ENCODE data around the gene FADS2.
A peak's percentile ranks its signal among the peaks of the same experiment; 100 is the strongest.

FADS2 gene

DNA sequence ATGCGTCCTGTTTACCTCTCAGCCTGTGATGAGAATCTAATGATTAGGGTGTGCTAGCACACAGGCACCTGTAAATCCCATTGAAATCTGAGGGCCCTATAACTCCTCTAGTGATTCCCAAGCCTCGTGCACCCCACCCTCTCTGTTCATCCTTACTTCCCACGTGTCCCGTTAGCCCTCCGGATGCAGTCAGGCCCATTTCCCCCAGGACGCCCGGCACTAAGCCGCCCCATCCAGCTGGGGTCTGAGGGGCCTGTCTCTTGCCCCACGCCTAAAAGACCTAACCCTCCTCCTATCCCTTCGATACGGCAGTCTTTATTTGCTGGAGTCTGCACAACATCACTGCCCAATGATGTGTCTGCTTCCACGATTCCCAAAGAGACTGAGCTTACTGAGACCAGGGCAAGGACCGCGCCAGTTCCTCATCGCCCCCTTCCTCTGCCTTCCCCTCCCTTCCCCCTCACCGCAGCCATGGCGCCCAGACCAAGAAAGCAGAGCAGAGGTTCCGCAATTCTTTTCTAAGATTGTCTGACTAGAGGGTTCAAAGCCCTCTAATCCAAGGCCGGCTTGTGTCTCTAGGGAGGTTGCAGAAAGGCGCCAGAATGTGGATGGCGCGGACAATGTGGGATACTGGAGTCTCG lies 1.1 kb upstream of the FADS2 start:
- peak; percentile 45 for DNase-seq

DNA sequence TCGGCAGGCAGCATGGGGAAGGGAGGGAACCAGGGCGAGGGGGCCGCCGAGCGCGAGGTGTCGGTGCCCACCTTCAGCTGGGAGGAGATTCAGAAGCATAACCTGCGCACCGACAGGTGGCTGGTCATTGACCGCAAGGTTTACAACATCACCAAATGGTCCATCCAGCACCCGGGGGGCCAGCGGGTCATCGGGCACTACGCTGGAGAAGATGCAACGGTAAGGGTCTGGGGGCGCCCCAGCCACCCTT lies 204 bp downstream of the FADS2 start:
- no peak for DNase-seq

DNA sequence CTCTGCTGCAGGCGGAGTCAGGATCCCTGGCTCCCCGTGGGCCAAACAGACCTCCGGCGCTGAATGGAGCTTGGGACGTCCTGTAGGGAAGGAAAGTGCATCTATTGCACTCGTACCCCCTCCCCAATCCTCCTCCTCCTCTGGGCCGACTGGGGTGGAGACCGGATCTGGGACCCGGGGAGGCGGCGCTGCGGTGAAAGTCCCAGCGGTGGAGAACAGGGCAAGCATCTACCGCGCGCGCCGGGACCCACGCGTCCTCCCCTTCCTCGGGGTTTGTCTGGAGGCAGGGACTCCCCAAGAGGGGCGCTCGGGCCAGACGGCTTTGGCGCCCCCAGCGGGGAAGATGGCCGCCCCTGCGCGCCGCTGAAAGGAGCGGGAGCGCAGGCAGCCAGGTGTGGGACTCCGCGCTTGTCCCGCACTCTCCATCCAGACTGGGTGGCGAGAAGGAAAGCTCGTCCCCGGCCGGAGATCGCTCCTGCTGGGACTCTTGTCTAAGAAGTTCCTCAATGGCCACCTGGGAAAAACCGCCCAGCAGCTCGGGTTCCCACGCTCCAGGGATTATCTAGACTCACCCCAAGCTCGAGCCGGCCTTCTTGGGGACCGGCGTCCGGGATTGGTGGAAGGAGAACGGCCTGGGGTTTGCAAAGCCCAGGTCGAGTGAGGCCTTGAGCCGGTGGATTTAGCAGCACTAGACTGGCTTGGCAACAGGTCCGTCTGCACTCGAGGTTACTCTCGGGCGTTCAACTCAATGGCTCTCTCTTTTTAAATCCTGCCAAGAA lies 718 bp downstream of the FADS2 start:
- DNase-seq: peak; percentile 24

DNA sequence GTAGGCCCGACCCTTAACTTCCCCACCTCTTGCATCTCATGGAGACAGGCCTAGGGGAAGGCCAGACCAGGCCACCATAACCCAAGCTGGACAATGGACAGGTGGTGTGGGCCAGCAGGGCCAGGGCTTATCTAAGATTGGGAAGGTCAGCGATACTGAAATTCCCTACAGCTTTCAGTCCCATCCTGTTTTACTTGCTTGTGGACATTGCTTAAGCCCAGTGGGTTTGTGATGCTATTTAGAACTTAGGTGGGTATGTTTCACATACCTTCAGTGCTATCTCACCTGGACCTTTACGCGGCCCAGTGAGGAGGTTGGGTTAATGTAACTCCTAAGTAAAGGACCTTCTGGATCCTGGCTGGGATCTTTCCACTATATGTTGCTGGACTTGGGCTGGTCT lies 1.7 kb downstream of the FADS2 start:
- no peak for DNase-seq

DNA sequence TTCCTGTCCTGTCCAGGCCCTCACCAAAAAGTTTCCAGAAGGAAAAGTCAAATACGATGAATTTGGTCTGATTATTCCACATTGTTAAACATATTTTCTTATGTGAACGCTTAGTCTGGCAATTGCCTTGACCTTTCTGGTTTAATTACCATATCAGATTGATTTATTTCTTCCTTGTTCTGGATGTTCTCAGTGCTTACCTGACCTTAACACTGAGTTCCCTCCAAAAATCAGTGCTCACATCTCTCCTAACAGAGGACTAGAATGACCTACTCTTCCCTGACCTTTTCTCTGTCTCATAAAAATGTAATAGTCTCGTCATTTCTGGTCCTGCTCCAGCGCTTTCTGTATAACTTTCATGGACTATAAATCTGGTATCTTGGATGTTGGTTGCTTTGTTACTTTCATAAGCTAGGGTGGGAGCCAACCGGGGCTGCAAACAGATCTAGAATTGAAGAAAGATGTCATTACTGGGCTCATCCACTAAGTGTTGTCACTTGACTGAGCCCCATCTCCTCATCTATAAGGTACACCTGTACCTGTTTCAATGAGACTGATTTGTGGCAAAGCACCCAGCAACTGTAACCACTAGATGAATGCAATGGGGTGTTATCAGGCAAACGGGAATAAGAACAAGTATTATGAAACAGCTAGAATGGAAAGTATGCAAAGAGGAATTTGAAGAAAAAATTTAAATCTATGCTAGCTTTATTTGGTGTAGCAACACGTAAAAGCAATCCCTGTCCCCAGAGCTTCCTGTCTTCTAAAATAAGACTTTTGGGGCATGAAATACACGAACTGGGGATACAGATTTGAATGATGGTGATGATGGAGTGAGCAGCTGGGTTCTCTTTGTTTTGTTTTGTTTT lies 2.4 kb downstream of the FADS2 start:
- no peak for DNase-seq

DNA sequence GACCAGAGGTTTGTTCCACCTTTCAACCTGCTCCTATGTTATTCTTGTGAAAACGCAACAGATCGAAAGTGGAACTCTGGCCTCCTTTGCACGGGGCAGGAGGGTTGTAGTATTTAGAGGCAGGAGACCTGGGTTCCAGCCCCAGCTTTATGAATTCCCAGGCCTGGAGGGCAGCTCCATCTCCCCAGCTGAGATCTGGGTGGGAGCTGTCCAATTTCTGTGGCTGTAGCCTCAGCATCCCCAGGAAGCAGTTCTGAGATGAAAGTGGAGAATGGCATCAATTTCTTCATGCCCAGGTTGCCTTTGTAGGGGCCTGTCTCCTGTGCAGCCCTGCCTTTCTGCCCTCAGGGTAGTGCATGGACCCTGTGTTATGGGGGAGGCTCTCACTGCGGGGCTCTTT lies 4.1 kb downstream of the FADS2 start:
- DNase-seq: no peak

DNA sequence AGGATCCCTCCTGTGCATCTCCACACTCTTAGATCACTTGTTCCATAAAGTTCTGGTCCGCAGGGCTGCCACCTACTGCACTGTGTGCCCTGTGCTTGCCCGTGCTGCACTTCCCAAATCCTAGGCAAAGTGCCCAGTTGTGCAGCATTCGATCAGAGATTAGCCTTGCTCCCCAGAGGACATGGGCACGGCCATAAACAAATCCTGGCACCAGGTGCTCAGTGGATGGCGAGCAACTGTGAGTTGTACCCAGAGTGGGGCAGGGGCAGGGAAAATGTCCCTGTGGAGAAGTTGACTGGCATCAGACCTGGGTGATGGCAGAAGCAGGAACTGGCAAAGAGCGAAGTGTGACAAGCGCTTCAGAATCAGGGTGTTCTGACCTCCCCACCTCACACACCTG lies 4.7 kb downstream of the FADS2 start:
- DNase-seq: no peak

DNA sequence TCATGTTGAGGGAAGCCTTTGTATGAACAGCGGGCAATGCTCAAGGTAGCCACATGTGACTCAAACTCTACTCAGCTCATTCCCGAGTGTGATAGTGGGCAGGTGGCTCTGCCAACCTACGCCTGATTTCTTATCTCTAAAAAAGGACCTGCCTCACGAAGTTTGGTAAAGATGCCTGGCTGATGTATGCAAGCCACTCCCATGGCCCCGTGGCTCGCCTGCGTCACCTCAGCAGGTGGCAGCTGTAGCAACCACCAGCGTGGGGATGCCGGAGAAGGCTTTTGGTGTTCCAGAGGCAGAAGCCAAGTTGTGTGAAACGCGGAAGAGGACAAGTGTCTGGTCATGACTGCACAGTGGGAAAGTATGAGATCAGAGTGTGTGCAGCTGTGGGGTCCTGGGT lies 5.4 kb downstream of the FADS2 start:
- DNase-seq: no peak

DNA sequence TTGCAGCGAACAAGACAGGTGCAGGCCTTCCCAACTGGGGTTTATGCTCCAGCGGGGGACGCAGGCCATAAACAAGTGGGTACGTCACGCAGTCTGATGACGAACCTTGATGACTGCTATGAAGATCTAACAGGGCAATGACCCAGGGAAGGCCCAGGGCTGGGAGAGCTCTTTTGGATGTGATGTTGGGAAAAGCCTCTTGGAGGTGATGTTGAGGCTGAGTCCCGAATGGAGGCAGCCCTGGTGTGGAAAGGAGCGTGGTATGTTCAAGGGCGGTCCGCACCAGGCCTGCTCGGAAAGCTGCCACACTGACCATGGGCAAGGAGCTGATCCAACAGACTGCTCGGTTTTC lies 5.8 kb downstream of the FADS2 start:
- no peak for DNase-seq

DNA sequence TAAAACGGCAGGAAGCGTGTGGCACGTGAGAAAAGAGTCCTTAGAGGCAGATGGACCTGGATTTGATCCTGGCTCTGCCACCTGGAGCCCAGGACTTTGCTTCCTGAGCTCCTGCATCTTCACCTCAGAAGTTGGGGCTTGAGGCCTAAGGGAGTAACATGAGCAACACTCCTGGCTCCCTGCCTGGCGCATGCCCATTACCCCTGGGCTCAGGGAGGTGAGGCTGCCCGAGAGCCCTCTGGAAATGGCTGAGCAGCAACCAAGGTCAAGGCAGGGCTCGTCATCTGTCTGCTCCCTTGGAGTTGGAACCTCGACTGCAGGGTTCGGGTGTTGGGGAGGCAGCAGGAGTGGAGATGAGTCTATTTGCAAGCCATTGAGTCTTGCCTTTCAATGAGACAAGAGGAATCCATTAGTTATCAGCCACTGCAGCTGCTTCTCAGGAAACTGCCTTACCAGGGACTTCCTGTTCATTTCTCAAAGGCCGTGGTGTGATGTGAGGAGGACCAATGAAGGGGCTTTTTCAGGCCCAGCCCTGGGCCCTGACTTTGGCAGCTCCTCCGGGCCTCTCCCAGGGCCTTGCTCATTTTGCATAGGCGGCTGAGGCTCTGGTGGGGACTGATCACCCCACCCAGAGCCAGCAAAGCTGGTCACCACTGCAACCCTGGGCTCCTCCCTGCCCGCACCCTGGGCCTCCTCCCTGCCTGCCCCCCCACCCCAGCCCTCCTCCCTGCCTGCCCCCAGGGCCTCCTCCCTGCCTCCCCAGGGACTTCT lies 6.4 kb downstream of the FADS2 start:
- DNase-seq: peak; percentile 70

DNA sequence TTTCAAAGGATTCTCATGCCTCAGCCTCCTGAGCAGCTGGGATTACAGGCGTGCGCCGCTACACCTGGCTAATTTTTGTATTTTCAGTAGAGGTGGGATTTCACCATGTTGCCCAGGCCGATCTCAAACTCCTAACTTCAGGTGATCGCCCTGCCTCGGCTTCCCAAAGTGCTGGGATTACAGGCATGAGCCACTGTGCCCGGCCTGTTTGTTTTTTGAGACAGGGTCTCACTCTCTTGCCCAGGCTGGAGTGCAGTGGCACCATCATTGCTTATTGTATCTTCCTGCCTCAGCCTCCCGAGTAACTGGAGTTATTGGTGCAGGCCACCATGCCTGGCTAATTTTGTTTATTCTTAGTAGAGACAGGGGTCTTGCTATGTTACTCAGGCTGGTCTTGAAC lies 8.1 kb downstream of the FADS2 start:
- no peak for DNase-seq

DNA sequence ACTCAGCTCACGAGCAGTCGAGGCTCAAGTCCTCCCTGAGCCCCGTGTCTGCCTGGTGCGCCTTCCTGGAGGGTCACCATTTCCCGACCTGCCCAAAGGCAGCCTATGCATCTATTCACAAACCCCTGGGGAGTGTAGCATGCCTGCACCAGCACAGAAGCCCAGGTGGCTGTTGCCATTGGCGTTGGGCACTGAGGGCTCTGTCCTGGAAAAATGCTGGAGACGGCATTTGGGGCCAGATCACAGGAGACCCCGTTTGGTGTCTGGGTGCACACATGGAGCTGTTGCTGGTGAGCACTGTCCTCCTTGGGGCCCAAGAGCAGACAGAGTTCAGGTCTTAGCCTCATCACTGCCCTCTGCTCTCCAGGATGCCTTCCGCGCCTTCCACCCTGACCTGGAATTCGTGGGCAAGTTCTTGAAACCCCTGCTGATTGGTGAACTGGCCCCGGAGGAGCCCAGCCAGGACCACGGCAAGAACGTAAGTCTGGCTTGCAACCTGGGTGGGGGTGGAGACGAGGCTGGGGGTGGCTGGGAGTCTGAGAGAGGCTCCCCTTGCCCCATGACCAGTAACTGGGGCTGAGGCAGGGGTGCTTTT lies 9.4 kb downstream of the FADS2 start:
- no peak for DNase-seq

DNA sequence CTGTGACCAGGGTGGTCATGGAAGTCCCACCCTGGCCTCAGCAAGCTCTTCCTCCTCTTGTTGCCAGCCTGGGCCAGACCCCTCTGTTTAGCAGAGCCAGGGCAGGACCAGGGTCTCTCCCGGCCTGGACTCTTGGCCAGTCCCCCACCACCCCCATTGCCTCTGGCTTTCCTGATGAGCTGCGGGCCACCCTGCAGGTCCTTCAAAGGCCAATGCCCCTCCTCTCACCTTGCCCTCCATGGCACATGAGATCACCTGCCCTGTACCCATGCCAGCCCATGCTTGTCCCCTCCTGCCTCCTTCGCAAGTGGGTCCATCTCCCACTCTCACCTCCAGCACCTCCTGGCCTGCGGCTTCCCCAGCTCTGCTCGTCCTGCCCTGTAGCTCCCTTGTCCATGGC lies 10.4 kb downstream of the FADS2 start:
- no peak for DNase-seq

DNA sequence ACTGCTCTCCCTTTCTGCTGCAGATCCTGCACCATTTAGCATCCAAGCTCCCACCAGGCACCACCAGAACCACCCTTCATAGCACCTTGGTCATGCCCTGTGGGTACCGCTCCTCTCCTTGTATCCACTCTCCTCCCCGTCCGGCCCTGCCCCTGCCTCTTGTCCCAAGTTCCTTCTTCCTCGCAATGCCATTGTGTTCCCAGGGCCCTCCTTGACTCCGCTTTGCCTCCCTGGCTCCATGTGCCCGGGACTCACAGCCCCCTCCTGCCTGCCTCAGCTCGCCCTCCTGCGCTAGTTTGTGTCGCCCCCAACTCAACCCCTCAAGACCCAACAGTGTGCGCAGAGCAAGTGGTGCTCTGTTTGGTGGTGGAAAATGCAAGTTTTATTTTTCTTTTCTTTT lies 10.8 kb downstream of the FADS2 start:
- DNase-seq: no peak

DNA sequence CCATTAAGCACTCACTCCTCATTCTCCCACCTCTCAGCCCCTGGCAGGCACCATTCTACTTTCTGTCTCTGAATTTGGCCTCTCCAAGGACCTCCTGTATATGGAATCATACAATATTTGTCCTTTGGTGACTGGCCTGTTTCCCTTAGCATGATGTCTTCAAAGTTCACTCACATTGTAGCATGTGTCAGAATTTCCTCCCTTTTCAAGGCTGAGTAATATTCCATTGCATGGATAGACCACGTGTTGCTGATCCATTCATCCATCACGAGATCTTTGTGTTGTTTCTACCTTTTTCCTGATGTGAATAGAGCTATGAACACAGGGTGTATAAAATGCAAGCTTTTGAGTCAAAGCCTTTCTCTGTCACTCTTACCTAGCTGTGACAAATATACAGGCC lies 11.6 kb downstream of the FADS2 start:
- no peak for DNase-seq

DNA sequence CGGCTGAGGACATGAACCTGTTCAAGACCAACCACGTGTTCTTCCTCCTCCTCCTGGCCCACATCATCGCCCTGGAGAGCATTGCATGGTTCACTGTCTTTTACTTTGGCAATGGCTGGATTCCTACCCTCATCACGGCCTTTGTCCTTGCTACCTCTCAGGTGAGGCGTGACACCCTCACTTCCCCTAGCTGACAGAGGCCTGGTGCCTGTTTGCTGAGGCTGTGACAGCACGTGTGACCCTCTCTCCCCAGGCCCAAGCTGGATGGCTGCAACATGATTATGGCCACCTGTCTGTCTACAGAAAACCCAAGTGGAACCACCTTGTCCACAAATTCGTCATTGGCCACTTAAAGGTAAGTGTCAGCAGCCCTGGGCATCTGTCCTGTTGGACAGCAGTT lies 12.3 kb downstream of the FADS2 start:
- DNase-seq: no peak

DNA sequence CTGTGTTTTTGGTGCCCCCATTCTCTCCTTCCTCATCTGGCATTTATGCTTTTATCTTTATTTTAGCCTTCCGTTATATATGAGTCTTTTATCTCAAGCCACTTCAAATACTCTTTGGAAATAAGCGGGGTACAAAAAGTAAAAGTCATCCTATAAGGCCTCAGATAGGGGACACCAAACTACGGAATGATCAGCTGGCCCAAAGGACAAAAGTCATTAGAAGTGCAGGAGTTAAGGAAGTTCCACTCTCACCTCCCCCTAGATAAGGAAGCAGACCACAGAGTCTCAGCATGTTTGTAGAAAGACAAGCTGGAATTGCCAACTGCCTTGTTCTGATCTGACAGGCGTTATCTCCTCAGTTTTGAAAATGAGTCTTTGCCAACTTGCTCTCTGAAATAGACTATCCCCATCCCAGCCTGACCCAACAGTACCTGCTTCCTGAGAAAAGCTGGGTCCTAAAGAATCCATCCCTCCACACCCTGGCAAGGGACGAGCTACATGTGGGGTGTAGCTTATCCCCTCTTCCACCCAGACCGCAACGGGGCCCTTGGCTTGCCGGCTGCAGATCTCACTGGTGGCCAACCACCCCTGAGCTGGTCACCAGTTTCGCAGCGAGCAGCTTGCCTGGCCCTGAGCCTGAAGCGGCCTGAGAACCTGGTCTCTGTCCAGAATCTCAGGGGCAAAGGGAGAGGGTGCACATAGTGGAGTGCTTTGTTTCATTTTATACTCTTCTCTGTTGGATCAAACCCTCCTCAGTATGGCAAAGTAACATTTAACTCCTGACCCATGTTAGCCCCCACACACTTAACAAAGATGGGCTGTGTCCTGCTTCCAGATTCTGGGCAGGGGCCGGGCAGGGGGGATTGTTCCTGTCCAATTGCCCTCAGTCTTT lies 13.8 kb downstream of the FADS2 start:
- DNase-seq: no peak

DNA sequence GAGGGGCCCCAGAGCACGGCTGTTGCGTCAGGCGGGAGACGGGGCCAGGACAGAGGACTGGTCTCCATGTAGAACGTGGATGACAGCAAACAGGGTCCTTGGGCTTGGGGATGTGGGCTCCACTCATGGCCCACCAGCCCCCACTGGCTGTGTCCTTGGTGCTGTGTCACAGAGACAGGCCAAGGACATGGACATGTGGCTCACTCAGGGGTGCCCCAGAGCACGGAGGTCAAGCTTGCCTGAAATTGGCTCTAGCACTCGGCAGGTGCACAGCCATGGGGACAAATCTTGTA lies 14.4 kb downstream of the FADS2 start:
- no peak for DNase-seq

DNA sequence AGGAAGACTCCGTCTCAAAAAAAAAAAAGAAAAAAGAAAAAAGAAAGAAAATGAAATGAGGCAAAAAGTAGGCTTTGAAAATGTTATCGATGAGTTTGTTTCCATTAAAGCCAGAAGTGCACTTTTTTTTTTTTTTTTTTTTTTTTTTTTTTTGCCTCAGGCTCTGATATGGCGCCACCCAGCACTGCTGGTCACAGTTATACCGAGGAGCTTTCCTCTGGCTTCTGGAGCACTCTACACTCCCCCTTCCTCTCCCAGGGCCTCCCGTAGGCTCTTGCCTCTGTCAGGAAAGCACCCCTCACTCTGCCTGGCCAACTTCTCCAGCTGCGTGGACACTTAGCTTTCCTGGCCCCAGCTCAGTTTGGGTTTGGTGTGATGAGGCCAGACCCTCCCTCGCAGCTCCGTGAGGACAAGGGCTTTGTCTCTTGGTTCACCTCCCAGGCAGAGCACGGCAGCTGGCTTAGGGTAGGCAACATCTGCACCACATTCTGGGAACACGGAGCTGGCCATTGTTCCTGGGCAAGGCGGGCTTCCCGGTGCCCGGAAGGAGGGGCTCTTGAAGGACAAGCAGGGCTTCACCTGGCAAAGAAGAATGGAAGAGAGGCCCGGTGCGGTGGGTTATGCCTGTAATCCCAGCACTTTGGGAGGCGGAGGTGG lies 16.9 kb downstream of the FADS2 start:
- no peak for DNase-seq

DNA sequence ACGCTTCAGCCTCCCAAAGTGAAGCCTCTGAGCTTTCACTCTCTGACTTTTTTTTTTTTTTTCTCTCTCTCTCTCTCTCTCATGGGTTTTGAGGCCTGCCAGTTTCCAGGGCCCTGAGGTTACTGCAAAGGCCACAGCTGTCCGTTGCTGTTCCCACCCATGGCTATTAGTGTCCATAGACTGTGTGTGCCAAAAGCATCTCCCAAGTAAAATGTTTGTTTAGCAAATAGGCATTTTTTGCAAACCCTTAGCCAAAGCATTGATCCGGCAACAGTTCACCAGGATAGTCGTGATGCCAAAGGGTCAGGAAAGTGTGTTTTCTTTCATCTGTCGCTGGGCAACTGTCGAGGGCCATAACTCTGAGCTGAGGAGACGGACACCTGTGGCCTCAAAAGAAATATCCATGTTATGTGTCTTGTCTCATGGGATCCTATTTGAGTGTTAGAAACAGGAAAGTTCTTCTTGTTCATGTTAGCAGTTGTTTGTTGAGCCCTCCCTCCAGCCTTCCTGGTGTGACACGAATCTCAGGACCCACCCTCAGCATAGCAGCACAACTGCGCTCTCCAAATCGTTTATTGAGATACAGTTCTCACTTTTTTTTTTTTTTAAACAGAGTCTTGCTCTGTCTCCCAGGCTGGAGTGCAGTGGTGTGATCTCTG lies 18.4 kb downstream of the FADS2 start:
- DNase-seq: no peak

DNA sequence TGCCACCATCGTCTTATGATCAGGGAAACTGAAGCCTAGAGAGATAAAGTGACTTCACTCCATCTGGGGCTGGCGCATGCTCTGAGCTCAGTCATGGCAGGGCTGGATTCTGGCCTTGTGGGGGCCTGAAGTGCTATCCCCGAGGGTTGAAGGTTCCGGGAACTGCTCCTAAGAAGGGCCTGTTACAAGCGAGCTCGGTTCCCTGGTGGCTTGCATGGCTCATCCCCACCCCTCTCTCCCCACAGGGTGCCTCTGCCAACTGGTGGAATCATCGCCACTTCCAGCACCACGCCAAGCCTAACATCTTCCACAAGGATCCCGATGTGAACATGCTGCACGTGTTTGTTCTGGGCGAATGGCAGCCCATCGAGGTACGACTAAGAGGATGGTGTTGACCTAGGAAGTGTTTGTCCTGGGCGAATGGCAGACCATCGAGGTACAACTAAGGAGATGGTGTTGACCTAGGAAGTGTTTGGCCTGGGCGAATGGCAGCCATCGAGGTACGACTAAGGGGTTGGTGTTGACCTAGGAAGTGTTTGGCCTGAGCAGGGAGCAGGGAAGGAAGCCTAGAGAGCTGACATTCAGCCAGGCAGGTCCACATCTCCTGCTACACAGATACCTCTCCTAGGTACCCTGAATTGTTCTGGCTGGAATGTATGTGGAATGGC lies 19.9 kb downstream of the FADS2 start:
- DNase-seq: no peak
